GM18858 (cell line): Measurements from ENCODE around the gene CFHR4.
"Not testable (repeated sequence)": the region's sequence is repeated elsewhere in the genome, so short reads cannot be mapped to it uniquely, and the experiment has no call there.

ENCODE experiments used
- ATAC-seq: cut with Tn5 transposase; IDR thresholded peaks from one replicate; pipeline ENCODE4 v1.9.1; 2021; ENCODE audit not compliant: unreplicated experiment

CFHR4 gene

DNA sequence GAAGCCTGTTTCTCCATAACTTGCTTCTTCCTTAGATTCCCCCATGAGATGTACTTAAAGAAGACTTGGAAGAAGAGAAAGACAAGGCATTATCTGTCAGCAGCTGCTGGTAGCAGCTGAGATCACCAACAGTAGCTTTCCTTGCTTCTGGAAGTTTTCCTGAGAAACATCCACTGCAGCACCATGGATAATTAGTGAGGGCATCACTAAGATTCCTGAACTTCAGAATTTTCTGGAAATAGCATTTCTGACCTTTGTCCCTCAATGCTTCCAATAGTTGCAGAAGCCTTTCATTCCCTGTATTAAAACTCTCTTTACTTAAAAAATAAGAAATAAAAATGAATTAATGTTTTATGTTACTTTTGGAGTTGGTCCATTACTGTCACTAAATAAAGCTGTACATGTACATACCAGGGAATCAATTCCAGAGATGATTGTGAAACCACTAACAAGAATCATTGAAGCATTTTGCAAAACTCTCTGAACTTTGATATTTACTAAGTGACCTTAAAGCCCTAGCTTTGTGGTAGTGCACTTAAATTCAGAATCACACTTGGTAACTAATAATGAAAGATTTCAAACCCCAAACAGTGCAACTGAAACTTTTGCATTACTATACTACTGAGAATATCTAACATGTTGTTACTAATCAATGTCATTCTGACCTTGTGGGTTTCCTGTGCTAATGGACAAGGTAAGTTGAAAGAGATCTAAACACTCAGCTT is at the start of gene CFHR4:
CFHR4 (plus strand) TSS at position 538 of the 725 bp plus-strand sequence; CDS start at position 637, 99 bp downstream.
- ATAC-seq = peak; percentile 97

DNA sequence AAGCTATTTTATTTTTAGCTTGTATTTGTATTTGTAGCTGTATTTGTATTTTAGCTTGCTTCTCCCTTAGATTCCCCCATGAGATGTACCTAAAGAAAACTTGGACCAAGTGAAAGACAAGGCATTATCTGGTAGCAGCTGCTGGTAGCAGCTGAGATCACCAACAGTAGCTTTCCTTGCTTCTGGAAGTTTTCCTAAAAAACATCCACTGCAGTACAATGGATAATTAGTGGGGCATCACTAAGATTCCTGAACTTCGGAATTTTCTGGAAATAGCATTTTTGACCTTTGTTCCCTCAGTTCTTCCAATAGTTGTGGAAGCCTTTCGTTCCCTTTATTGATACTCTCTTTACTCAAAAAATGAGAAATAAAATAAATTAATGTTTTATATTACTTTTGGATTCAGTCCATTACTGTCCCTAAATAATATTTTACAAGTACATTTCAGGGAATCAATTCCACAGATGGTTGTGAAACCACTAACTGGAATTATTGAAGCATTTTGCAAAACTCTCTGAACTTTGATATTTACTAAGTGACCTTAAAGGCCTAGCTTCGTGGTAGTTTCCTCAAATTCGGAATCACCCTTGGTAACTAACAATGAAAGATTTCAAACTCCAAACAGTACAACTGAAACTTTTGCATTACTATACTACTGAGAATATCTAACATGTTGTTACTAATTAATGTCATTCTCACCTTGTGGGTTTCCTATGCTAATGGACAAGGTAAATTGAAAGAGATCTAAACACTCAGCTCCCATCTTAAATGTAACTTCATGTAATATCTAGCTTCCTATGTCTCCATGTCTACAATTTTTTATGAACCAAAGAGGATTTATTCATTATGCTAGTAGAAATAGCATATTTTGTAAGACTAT is 38.0 kb upstream of the CFHR4 start:
- not testable (repeated sequence) for ATAC-seq

DNA sequence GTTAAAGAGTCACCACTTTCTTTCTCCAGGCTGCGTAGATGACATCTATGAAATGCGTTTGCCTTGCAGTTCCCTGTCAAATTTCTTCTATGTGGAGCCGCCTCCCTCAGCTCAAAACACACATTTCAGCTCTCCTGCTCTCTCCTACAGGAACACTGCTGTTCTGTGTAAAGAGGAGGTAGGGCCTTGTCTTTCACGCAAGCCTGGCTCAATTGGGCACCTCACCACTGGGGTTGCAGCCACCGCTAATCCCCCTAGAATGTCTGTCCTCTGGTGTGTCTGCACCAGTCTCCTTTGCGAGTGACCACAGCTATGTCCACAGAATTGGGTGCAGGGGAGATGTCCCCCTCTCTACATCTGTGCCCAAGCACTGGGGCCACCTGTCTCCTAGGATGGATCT is 31.8 kb upstream of the CFHR4 start:
- ATAC-seq = no peak

DNA sequence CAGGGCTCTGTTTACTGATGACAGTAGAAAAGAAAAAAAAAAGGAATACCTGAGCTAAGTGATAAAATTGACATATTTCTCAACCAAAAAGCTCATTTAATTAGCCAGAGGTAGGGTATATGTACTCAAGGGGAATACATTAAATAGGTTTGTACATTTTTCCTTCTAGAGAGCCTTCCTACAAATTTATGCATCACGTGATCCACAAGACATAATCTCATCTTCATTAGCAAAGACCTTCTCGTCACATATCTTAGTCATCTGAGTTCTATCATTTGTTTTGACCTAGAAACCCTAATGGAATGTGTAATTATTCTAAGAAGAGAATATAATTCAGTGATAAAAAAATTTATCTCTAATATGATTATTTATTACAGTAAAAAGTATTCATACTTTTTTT is 30.7 kb upstream of the CFHR4 start:
- no peak for ATAC-seq

DNA sequence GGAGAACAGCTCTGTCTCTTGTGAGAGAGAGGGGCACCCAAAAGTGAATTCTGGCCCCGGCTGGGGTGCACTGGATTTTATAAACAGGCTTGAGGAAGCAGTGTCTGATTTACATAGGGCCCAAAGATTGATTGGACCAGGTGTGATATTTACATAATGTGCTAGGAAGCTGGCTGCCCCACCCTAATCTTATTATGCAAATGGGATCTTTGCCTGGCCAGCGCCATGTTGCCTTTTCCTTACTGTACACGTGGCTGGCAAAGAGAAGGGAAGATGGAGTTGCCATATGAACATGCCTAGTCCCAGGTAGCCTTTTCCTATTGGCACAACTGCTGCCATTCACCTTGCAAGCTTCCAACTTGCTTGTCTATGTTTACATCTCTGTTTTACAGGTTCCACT is 29.0 kb upstream of the CFHR4 start:
- no peak for ATAC-seq

DNA sequence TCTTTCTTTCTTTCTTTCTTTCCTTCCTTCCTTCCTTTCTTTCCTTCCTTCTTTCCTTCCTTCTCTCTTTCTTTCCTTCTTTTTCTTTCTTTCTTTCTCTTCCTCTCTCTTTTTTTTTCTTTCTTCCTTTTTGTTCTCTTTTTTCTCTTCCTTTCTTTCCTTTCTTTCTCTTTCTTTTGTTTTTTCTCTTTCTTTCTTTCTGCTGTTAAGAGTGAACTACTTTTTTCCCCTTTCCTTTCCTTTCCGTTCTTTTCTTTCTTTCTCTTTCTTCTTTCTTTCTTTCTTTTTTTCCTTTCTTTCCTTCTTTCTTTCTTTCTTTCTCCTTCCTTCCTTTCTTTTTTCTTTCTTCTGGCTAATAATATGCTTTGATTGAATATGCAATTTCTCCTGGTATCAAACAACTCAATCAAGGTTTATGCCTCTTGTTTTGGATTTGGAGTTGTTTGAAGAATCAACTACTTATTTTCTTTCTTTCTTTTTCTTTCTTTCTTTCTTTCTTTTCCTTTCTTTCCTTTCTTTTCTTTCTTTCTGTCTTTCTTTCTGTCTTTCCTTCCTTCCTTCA is 27.4 kb upstream of the CFHR4 start:
- ATAC-seq = no peak

DNA sequence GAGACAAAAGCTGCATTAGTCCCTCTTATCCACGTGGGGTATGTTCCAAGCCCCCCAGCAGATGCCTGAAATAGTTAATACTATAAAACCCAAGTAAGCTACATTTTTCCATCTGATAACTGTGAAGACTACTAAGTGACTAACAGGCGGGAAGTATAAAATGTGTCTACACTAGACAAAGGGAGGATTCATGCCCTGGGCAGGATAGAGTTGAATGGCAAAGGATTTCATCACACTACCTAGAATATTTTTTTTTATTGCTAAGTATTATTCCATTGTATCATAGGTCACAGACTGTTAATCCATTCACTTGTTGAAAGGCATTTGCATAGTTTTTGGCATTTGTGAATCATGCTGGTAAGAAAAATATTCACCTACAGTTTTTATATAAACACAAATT is 26.4 kb upstream of the CFHR4 start:
- no peak for ATAC-seq

DNA sequence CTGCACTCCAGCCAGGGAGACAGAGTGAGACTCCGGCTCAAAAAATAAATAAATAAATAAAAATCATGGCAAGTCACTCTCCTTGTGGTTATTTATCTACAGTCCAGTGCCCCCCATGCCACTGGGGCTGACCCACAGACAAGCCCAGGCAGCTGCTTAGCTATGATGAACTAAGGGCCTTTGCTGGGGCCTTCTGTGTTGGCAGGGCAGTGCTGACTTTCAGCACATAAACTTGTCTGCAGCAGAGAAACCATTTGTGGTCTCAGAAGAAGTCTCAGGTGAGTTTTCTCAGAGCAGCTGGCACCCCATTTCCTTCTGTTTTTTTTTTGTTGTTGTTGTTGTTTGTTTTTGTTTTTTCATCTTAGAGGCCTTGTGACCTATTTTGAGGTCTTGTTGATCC is 20.9 kb upstream of the CFHR4 start:
- no peak for ATAC-seq

DNA sequence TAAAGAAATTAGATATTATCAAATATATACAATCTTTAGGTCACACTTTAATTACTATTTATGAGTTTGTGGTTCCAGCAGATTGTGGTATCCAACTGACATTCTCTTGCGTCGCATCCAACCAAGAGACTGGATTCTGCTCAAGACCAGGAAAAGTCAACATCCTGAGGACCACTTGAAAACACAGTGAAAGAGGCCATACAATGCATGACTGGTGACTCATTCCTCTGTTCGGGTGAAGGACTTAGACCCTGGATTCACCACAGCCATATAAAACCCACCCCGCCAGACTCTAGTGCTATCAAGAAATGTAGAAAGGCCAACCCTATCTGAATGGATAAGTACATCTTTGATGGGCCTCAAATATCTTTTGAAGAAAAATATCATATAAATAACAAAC is 14.5 kb upstream of the CFHR4 start:
- ATAC-seq = no peak

DNA sequence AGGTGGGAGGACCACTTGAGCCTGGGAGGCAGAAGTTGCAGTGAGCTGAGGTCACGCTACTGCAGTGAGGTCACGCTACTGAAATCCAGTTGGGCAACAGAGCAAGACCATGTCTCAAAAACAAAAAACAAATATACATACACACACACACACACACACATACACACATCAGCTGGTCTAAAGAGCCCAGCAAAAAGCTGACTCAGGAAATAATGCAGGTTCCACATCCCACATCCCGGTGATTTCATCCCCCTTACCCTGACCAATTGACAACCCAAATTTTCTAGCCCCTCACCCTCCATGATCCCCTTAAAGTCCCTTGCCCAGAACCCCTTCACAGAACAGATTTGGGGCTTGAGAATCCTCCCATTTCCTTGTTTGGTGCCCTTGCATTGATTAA is 11.9 kb upstream of the CFHR4 start:
- ATAC-seq = no peak

DNA sequence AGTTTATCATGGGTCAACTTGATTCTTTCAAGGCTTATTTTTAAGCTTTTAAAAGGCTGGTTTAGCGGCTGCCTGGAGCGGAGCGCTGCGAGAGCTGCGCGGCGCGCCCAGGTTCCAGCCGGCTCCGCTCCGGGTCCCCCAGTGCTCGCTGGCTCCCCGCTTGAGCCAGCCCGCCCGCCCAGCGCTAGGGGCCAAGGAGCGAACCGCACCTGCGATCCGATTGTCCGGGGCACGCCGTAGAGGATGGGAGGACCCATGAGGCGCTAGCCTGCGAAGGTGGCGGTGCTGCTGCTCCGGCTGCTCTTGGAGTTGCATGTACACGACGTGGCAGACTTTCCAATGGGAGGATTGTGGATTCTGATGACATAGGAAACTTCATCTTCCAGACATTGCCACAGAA is 9.9 kb upstream of the CFHR4 start:
- no peak for ATAC-seq

DNA sequence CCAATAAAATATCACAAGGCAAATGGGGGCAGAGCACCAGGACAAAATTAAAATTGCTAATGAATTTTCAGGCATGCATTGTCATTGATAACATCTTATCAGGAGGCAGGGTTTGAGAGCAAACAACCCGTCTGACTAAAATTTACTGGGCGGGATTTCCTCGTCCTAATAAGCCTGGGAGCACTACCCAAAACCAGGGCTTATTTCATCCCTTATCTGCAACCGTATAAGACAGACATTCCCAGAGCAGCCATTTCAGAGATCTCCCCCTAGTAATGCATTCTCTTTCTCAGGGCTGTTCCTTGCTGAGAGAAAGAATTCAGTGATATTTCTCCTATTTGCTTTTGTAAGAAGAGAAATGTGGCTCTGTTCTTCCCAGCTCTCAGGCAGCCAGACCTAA is 1.3 kb upstream of the CFHR4 start:
- ATAC-seq = not testable (repeated sequence)

DNA sequence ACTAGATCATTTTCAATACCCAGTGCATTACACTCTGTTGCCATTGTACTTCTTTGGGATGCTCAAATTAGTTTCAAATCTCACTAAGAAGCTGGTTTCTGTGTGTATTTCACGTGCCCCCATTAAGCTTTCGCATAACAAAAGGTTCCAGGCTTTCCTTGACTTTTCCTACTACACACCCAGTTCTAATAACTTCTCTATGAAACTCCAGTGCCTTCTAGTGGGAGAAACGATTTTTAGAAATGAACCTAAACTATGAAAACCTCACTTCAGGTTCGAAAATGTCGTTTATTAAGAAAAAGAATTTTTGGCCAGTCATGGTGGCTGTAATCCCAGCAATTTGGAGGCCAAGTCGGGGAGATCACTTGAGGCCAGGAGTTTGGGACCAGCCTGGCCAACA is 2.8 kb downstream of the CFHR4 start:
- no peak for ATAC-seq

DNA sequence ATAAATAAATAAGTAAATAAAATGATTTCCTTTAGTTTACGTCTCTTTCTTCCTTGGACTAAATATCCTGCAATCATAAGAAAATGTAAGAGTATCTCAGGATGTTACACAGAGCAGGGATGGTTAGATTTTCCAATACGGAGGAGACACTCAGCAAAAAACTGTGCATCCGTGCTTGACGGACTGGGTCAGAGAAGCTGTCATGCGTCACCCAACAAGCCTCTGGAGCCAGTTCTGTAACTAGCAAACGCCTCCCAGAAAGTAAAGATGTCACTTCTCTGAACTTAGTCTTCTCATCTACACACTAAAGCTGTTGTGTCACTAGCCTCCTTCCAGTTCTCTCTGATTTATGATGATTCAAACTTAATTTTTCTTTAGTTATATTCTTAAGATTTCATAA is 3.4 kb downstream of the CFHR4 start:
- no peak for ATAC-seq

DNA sequence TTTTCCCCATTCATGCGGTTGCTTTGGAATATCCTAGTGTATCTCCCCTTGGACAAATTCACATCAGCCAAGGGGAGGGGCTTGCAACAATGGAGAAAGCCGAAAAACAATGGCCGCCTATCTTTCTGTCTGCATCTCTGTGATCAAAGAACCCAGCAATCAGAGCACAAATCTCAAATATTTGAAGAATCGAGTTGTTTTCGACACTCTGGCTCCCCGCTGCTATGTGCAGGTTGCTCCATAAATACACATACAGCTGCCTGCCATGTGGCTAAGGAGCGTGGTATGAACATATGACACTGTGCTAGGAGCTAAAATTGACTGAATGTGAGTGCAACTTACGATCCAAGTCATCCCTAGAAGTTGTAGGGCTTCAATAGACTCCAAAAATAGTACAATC is 8.5 kb downstream of the CFHR4 start:
- ATAC-seq = no peak

DNA sequence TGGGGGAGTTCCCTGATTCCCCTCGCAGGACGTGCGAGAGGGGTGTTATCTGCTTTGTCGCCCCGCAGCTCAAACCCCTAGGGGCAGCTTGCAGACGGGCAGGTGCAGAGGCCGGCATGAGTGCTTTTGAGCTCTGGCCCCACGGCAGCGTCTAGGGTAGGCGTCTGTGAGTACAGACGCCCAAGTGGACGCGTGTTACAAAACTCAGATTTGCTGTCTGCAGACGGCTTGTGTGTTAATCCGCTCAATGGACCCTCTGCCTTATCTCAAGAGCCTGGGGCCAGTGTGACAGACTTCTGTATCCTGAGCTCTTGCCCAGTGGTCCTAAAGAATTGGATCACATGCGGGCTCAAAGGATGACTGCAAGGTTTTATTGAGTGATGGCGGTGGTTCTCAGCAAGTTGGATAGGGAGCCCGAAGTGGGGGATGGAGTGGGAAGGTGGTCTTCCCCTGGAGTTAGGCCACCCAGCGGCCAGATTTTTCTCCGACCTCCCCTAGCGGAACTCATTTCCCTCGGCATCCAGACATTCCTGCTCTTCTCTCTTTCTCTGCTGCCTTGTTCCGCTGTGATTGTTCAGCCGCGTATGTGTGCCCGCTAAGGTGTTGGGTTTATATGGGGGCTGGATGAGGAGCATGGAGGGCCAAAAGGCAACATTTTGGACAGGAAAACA is 9.4 kb downstream of the CFHR4 start:
- no peak for ATAC-seq

DNA sequence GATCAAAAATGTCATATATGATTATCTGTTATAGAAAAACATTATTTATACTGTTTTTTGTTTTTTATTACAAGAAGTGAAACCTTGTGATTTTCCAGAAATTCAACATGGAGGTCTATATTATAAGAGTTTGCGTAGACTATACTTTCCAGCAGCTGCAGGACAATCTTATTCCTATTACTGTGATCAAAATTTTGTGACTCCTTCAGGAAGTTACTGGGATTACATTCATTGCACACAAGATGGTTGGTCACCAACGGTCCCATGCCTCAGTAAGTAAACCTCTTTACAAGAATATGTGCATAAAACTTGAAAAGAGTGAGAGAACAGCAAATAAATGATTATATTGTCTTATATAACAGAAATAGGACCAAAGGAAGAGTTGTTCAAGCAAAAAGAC is 14.5 kb downstream of the CFHR4 start:
- no peak for ATAC-seq

DNA sequence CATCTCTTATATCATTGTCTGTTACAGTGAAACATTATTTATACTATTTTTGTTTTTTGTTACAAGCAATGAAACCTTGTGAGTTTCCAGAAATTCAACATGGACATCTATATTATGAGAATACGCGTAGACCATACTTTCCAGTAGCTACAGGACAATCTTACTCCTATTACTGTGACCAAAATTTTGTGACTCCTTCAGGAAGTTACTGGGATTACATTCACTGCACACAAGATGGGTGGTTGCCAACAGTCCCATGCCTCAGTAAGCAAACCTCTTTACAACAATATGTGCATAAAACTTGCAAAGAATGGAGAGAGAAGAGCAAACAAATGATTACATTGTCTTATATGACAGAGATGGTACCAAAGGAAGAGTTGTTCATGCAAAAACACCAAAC is 22.4 kb downstream of the CFHR4 start:
- no peak for ATAC-seq

DNA sequence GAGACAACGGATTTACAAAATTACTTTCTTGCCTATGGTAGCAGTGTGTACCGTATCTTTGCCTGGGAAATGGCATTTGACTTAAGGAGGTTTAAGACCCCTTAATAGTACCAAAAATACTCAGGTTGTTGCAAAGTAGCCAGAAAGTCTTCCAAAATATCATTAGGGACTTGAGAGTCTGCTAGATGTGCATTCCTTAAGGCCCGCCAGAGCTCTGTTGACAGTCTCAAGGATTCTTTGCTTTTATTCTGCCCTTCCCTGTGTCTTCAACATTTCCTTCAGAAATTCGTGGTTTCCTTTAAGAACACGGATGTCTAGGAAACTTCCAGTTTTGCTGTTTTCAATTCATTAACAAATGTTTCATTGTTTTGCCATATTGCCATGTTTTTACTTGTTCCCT is 24.4 kb downstream of the CFHR4 start:
- not testable (repeated sequence) for ATAC-seq

DNA sequence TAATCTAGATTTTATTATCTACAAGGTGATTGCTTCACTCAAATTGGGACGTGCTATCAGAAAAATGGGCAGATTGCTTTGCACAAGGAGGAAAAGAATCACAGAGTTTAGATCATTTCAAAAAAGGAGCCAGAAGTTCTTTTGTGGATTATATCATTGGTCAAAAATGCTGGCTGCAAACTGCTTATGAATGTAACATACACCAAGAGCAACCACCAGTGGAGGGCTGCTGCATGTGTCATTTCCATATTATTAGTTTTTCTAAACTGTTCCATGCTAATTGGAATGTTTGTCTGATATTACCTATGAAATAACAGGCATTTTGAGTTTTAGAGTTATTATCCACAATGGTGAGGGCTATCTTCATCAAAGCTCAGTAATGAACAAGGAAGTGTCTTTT is 39.0 kb downstream of the CFHR4 start:
- ATAC-seq = not testable (repeated sequence)

DNA sequence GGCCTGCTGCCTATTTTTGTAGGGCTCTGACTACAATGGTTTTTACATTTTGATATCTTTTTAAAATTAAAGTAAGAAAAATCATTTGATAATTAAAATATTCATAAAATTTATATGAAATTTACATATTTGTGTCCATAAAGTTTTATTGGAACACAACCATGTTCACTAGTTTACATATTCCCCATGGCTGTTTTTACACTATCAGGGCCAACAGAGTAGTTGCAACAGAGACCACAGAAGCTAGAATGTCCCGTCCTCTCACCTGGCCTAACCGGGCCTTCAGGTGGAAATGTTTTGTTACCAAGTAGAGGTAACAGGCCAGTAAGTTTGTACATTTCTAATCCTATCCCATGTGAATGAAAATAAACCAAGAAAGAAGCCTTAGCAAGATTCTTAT is 45.0 kb downstream of the CFHR4 start:
- ATAC-seq = not testable (repeated sequence)
